Stromal cell of bone marrow (primary cell): ENCODE data around the gene MARCHF9.
"Not testable (repeated sequence)": the region's sequence is repeated elsewhere in the genome, so short reads cannot be mapped to it uniquely, and the experiment has no call there.

Source experiments
- DNase-seq: peaks from one replicate; pipeline ENCODE4 v3.0.0-alpha.2; 2012; ENCODE audit warnings: low read depth

MARCHF9 gene

DNA sequence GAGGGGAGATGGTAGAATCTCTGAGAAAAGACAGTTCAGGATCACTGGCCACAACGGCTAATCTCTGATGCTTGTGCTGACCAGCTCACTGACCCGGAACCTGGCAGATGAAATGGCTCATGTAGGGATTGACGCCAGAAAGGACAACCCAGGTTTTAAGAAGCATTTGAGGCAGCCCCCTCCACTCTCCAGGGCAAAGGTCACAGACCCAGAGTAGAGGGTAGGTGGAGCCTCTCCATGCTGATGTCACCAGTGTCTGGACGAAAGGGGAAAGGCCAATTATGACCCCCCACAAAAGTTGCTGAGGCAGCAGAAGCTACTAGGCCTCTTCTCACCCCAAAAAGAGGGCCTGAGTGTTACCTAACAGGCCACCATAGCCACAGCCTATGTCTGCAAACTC, 15.8 kb downstream of the MARCHF9 start:
- no peak for DNase-seq

DNA sequence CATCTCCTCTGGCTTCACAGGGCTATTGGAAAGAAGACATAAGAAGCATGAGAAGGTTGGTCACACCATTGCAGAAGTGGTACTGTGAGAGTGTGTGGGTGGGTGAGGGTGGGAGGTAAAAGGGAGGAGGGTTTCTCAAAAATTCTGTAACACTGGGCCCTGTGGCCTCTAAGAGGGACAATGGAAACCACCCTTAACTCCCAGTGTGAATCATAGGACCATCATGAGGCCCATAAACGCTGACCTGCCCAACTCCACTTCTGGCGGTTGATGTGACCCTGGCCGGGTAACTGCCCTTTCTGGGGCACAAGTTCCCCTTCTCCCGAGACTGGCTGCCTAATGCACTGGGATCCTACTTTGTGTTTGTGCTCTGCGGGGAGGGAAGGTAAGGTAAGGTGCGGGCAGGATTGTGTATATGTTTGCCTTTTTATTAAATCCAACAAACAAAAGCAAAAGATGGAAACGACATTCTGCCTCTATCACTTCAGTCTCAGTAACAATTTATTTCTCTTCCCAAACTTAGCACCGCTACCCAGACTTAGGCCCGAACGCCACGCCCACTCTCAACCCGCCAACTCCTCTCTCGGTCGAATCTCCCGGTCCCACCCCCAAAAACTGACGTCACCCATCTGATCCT, 16.5 kb downstream of the MARCHF9 start:
- DNase-seq = peak; percentile 85

DNA sequence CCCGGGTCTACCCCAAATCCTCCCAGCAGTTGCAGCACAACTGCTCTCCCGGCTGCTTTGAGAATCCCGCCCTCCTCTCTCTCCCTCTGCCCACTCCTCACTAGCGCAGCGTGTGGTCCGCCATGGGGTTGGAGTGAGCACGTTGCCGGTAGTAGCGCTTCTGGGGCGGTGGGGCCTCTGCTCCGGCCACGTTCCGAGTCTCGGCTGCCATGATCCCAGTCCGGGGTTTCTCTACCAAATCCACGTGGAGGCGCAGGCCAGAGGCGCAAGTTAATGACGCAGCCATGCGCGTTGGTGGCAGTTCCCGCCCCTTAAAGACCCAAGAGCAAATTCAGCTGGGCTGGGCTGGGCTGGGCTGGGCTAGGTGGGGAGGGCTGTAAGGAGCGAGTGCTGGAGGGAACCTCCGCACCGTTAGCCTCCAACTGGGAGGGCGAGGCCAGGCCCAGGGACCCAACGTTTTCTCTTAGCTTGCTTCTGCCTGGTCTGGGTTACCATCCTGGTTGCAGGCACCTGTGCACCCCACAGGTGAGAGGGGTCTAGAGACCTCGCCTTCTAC, 17.0 kb downstream of the MARCHF9 start, which contains the start of gene METTL1:
Gene METTL1 (minus strand): TSS at position 233 of the 556 bp plus-strand sequence. CDS start 22 bp downstream, at position 211.
- DNase-seq = peak; percentile 95

DNA sequence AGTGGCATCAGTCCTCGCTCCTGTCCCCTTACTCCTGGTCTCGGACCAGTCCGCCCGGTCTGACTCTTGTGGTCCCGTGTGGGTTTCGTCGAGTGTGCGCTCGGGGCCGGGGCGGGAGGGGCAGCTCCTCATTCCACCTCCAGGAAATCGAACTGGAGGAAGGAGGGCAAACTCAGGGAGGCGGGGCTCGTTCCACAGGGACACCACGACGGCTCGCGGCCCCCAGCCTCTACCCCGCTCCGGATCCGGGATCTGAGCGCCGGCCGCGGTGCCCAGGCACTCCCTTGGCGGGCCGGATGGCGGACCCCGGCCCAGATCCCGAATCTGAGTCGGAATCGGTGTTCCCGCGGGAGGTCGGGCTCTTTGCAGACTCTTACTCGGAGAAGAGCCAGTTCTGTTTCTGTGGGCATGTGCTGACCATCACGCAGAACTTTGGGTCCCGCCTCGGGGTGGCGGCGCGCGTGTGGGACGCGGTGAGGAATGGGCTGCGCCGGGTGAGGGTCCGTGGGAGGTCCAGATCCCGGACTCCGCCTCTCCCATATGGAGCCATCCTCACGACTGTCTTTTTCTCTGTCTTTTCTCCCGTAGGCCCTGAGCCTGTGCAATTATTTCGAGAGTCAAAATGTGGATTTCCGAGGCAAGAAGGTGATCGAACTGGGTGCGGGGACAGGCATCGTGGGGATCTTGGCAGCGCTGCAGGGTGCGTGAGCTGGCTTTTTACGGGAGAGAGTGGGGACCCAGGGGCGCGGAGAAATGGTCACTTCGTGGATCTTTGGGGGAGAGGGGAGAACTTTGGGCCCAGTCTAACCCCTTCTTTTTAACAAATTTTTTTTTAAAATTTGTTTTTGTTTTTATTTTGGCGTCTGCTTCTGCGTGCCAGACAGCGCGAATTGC, 17.8 kb downstream of the MARCHF9 start, which contains the start of gene EEF1AKMT3:
Gene EEF1AKMT3 (plus strand): TSS at position 186 of the 894 bp plus-strand sequence. CDS start 111 bp downstream, at position 297.
- DNase-seq = peak; percentile 26

DNA sequence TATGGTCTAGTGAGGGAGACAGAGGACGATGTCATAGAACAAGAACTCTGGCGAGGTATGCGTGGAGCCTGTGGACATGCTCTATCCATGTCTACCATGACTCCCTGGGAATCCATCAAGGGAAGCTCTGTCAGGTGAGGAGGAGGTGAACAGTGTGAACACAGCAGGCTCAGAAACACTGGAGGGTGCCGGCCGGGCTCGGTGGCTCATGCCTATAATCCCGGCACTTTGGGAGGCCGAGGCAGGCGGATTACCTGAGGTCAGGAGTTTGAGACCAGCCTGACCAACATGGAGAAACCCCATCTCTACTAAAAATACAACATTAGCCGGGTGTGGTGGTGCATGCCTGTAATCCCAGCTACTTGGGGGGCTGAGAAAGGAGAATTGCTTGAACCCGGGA, 19.7 kb downstream of the MARCHF9 start:
- DNase-seq = not testable (repeated sequence)

DNA sequence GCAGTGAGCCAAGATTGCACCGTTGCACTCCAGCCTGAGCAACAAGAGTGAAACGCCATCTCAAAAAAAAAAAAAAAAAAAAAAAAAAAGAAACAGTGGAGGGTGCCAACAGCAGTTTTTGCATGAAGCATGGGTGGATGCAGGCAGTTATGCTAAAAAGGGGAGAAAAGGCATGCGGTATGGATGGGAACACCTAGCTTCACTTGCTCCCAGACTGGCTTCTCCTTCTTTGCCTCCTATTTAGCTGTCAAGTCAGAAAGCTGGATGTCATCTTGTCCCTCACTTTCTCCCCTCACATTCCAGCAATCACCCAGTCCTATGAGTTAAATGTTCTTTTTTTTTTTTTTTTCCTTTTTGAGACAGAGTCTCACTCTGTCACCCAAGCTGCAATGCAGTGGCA, 20.1 kb downstream of the MARCHF9 start:
- no peak for DNase-seq

DNA sequence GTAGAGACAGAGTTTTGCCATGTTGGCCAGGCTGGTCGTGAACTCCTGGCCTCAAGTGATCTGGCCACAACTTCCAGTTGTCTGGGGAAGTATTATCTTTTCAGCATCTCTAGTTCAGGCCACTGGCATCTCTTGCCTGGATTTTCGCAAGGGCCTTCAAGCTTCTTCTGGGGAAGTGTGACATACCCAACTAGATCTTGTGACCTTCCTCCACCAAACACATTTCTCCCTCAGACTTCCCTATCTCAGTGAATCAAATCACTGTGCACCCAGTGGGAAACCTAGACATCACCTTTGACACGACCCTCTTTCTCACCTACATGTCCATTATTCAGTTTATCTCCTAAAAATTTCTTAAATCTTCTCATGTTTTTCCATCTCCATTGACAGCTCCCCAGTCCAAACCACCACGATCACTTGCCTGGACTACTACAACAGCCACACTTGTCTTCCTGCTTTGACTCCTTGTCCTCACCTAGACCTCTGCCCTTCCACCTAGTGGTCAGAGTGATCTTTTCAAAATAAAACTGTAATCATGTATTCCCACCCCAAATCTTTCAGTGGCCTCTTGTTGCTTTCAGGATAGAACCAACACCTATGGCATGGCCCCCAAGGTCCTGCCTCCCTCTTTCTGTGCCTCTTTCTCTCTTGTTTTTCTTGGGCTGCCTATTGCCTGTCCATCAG, 20.8 kb downstream of the MARCHF9 start:
- DNase-seq = no peak

DNA sequence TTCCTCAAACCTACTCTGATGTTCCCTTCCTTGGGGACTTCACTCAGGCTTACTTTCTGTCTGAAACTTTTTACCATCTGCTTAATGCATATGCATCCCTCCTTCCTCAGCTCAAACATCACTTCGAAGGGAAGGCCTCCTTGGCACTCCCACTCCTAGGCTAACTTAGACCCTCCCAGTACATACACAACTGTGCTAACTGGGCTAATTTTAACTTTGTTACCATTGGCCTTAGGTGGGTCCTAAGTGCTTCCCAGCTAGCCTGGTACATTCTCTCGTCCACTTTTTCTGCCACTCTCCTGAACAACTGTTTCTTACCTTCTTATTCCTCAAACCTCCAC, 21.3 kb downstream of the MARCHF9 start:
- no peak for DNase-seq

DNA sequence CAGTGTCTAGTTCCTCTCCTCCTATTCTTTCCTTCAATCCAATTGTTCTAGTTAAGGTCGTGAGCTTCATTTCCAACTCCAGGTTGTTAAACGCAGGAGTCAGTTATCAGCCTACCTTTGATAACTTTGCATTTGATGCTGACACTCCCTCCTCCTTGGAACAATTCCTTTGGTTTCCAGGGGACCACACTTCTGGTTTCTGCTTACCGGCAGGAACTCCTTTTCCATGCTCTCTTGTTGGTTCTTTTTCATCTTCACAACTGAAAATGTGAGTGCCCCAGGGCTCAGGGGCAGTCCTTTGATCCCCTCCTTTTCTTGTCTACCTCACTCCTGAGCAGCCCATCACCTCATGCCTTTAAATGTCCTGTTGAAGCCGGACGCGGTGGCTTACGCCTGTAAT, 22.5 kb downstream of the MARCHF9 start:
- DNase-seq = no peak

DNA sequence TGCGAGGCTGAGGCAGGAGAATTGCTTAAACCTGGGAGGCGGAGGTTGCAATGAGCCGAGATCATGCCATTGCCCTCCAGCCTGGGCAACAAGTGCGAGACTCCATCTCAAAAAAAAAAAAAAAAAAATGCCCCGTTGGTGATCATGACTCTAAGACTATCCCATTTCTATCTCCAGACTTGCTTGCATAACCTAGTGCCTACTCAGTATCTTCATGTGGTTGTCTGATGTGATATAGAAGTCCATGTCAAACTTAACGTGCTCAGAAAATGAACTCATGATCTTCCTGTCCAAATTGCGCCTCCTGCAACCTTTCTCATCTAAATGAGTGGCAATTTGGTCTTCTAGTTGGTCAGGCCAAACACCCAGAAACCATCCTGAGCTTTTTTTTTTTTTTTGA, 23.0 kb downstream of the MARCHF9 start:
- no peak for DNase-seq

DNA sequence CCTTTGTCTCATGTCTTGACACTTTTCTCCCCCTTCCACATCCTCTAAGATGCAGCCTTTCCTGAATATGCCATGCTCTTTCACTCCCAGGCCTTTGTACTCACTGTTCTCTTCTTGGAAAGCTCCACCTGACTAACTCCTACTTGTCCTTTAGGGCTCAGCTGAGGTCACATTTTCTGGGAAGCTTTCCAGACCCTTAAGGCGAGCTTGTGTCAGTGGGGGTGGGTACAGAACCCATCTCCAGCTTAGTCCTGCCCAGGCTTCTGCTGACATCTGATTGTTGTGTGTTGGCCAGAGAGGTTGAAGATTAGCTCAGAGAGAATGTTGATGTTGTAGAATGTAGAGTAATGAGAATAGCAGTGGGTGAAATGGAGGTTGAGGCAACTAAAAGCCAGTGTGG, 24.8 kb downstream of the MARCHF9 start:
- DNase-seq = no peak

DNA sequence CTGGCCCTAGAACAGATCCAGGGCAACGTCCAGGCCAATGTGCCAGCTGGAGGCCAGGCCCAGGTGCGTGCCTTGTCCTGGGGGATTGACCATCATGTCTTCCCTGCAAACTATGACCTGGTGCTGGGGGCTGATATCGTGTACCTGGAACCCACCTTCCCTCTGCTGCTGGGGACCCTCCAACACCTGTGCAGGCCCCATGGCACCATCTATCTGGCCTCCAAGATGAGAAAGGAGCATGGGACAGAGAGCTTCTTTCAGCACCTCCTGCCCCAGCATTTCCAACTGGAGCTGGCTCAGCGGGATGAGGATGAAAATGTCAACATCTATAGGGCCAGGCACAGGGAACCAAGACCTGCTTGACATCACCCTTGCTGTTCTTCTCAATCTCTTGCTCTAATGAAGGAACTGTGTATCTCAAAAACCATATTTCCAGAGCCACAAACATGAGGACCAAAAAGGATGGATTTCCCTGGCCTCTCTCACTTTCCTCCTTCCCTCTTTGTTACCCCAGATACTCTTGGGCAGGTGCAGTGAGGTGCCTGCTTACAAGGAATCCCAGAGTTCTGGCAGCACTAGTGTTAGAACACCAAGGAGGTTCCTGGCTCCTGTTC, 25.5 kb downstream of the MARCHF9 start:
- DNase-seq = no peak

DNA sequence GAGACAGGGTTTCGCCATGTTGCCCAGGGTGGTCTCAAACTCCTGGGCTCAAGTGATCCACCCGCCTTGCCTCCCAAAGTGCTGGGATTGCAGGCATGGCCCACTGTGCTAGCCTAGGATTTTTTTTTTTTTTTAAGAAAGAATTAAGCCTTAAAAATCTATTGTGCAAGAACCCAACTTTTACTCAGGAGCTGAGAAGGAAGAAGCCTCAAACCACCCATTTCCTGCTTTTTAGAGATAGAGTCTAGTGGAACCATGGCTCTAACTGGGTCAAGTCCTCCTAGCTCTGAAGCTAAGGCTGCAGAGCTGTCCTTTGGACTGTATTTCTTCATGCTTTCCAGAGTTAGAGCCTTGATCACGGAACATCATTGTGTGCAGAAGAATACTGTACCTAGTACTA, 26.3 kb downstream of the MARCHF9 start:
- no peak for DNase-seq

DNA sequence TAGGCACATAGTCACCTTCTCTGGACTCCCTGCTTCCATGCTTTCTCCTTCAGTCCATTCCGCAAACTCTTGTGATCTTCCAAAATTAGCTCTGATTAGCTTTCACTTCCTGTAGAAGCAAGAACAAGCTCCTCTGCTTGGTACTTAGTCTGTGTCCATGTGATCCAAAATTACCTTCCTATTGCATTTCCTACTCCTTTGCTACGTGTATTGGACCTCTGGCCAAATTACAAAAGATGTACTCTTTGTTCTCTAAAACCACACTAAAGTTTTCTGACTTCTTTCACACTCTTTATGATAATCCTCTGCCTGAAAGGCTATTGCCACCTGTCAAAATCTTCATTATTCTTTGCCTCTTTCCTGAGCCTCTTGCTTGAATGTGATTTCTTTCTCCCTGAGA, 26.9 kb downstream of the MARCHF9 start:
- no peak for DNase-seq

DNA sequence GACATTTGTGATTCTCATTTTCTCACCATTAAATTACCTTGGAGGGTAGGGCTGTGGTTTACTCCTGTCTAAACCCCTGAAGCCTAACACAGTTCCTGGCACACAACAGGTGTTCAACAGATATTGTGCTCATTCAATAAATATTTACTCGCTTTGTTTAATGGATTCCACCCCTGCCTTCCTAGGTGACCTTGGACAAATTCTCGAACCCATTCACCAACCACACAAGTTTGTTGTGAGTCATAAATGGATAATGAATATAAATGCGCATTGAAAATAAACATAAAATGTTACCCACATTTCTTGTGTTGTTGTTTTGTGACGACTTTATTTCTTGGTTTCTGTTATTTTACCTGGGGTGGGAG, 27.3 kb downstream of the MARCHF9 start:
- DNase-seq = no peak

DNA sequence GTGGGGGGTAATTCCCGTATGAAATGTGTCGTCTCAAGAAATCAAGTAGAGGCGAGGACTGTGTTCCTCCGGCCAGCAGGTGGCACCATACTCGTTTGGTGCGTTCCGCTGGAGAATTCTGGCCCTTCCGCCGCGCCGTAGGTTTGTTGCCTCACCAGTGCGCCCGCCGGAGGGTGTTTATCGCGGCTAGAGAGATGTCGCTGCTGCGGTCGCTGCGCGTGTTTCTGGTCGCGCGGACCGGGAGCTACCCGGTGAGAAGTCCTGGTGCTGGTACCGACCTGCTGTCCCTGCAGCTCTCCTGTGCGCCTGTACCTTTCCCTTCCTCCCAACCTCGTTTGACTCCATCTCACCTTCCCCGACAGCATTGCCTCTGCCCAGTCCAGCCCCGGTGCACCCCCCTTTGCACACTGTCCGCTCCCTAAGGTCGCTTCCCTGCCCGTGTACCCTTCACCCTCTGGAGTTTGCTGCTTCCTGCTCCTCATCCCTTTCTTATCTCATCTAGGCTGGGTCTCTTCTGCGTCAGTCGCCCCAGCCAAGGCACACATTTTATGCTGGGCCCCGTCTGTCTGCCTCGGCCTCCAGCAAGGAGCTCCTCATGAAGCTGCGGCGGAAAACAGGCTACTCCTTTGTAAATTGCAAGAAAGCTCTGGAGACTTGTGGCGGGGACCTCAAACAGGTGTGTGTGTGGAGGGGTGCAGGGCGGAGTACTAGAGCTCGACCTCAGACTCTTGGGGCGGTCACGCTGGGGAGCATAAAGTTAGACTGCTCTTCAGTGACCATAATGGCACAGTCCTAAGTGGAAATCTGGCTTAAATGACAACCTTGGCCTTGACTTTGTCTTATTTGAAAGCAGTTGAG, 27.9 kb downstream of the MARCHF9 start, which contains the start of gene TSFM:
Gene TSFM (plus strand): TSS at position 180 of the 858 bp plus-strand sequence. CDS start 15 bp downstream, at position 195.
- DNase-seq = peak; percentile 91

DNA sequence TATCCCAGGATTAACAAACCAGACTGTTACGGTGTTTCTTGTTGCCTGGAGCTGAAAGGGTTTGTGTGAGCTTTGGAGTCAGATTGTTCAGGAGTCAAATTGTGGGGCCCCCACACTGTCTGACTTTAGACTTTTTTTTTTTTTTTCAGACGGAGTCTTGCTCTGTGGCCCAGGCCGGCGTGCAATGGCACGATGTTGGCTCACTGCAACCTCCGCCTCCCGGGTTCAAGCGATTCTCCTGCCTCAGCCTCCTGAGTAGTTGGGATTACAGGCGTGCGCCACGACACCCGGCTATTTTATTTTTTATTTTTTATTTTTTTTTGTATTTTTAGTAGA, 28.5 kb downstream of the MARCHF9 start:
- DNase-seq = no peak

DNA sequence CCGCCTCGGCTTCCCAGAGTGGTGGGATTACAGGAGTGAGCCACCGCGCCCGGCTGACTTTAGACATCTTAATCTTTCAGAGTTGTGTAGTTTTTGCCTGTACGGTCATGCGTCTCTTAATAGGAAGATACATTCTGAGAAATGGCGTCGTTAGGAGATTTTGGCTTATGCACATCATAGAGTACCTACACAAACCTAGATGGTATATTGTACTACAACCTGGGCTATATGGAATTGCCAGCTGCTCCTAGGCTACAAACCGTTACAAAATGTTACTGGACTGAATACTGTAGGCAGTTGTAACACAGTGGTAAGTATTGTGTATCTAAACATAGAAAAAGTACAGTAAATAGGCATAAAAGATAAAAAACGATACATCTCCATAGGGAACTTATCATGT, 29.0 kb downstream of the MARCHF9 start:
- DNase-seq = no peak

DNA sequence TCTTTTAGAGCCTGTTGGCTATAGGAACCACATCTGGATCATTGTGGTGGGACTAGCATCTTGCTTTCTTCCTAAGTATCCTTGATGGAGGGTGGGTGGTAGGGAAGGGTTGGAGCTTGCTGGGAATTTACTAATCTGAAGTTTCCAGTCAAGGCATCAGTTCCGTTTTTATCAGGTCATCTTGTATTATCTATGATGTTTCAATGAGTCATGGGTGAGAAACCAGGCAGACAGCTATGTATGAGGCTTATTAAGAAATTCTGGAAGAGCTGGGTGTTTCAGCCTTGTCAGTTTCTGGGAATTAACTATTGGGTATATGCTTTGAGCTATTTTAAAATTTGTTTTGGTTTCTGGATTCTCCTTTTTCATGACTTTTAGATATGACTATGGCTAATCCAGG, 39.0 kb downstream of the MARCHF9 start:
- peak; percentile 72 for DNase-seq

DNA sequence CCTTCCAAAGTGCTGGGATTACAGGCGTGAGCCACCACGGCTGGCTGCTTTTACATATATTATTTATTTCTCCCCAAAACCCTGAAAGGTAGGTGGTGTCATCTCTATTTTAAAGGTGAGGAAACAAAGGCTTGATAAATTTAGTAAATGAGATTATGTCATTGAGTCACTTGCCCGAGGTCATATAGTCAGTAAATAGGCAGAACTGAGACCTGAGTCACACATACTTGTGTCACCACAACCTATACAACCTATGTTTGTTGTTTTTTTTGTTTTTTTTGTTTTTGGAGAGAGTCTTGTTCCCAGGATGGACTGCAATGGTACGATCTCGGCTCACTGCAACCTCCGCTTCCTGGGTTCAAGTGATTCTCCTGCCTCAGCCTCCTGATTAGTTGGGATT, 40.5 kb downstream of the MARCHF9 start:
- no peak for DNase-seq

DNA sequence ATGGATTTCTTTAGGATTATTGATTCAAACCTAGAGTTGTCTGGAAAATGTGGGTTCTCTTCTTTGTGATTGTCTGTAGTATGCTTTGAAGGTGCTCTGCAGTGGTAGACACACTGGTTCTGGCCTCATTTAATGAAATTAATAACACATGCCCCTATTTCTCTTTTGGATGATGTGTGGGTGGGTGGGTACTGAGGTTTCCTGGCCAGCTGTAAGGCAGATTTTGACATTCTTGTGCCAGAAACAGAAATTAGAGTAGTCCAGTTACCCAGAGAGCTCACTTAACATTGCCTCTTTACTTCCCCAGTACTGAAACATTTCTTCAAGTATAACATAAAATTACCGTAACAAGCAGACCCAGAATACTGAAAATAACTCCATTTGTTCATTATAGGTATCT, 42.1 kb downstream of the MARCHF9 start:
- no peak for DNase-seq
